GM12878 (cell line): ENCODE data around the gene LRCH3. TPM values are rescaled to one million over a fixed set of nuclear protein-coding genes. Genes with fewer than 3 reads are reported as not detected.

Experiments used
- ATAC-seq: fragments of 200-7000 bp; cut with Tn5 transposase; 3 replicates; pipeline ENCODE4 v1.9.1; 2020; ENCODE audit warnings: mild to moderate bottlenecking, moderate library complexity
- BruUV-seq: library from RNA; stranded (reverse); fragments of 400-500 nt; replicated peaks from 2 replicates; lab custom pipeline; 2021; lab: Mats Ljungman, UMichigan
- CTCF ChIA-PET: fragments of 300-600 bp; sonication (Branson Sonifier 250); formaldehyde crosslinking; extraction: SDS; loops from one replicate; lab custom pipeline; 2021; ENCODE audit warnings: inconsistent platforms; lab: Yijun Ruan, JAX
- POLR2A ChIA-PET: fragments of 350-600 bp; formaldehyde crosslinking; extraction: SDS; loops from one replicate; lab custom pipeline; 2021; ENCODE audit warnings: inconsistent platforms; lab: Charles Lee
- RAD21 ChIA-PET: fragments of 300-600 bp; sonication (Branson Sonifier 250); formaldehyde crosslinking; loops from one replicate; lab custom pipeline; 2023; ENCODE audit warnings: antibody characterized with exemption; ENCODE audit not compliant: unreplicated experiment; lab: Charles Lee
- SMC1A ChIA-PET: fragments of 300-600 bp; sonication (Branson Sonifier 250); formaldehyde crosslinking; loops from one replicate; lab custom pipeline; 2023; ENCODE audit not compliant: unreplicated experiment, uncharacterized antibody; lab: Charles Lee
- DNase-seq: peaks from one replicate; pipeline ENCODE4 v3.0.0-alpha.2; 2011; ENCODE audit warnings: low read depth, low spot score
- FAIRE-seq: peaks from 3 replicates; lab custom pipeline; 2011; peaks lifted over from hg19 to GRCh38; lab: Jason Lieb, UNC
- H2AFZ ChIP-seq: 2 replicates; pipeline ENCODE4 v1.6.0; 2011; ENCODE audit warnings: low read depth, low read length, control low read depth; ENCODE audit not compliant: control insufficient read depth
- H3K27ac ChIP-seq: 2 replicates; pipeline ENCODE4 v1.5.1; 2011; ENCODE audit warnings: control low read depth; ENCODE audit not compliant: control insufficient read depth, insufficient read depth
- H3K27me3 ChIP-seq, 2 experiments: replicated peaks in 1 of 2; 2 replicates each; pipeline versions ENCODE4 v1.6.0 to v1.6.1; 2011; ENCODE audit warnings: low read length in 1 of 2; ENCODE audit not compliant: control insufficient read depth in 2 of 2, insufficient read depth in 2 of 2
- H3K36me3 ChIP-seq, 2 experiments: 2 replicates each; pipeline ENCODE4 v1.5.1; 2011; ENCODE audit warnings: low read length in 1 of 2; ENCODE audit not compliant: control insufficient read depth in 2 of 2, insufficient read depth in 2 of 2
- H3K4me1 ChIP-seq: 2 replicates; pipeline ENCODE4 v1.6.1; 2011; ENCODE audit warnings: mild to moderate bottlenecking, low read length, moderate library complexity, mixed read lengths; ENCODE audit not compliant: control insufficient read depth, insufficient read depth
- H3K4me2 ChIP-seq: 2 replicates; pipeline ENCODE4 v1.6.0; 2011; ENCODE audit warnings: control low read depth; ENCODE audit not compliant: control insufficient read depth, insufficient read depth
- H3K4me3 ChIP-seq: fragments of 200-600 bp; sonication (generic); 2 replicates; pipeline ENCODE4 v1.5.1; 2016
- H3K79me2 ChIP-seq: 2 replicates; pipeline ENCODE4 v1.6.0; 2011; ENCODE audit warnings: low read length; ENCODE audit not compliant: control insufficient read depth, insufficient read depth
- H3K9ac ChIP-seq: 2 replicates; pipeline ENCODE4 v1.8.0; 2011; ENCODE audit warnings: low read length, control low read depth, mixed read lengths; ENCODE audit not compliant: control insufficient read depth, insufficient read depth
- H3K9me3 ChIP-seq: replicated peaks from 3 replicates; pipeline ENCODE4 v1.5.1; 2011; ENCODE audit warnings: mild to moderate bottlenecking, low read length; ENCODE audit not compliant: control insufficient read depth, insufficient read depth
- H4K20me1 ChIP-seq: 2 replicates; pipeline ENCODE4 v1.6.0; 2011; ENCODE audit not compliant: control insufficient read depth, insufficient read depth
- CBFB ChIP-seq: IDR thresholded peaks from 2 replicates; pipeline ENCODE4 v1.6.1; 2016; ENCODE audit warnings: antibody characterized with exemption, low read depth
- CHD2 ChIP-seq: IDR thresholded peaks from 2 replicates; pipeline ENCODE4 v1.6.1; 2011; ENCODE audit warnings: low read depth, low read length, improper control_type of control experiment, borderline replicate concordance
- EED ChIP-seq: sonication (generic); IDR thresholded peaks from 2 replicates; pipeline ENCODE4 v1.6.1; 2016; ENCODE audit warnings: antibody characterized with exemption, low read depth
- FOXM1 ChIP-seq: IDR thresholded peaks from 2 replicates; pipeline ENCODE4 v1.6.1; 2012; ENCODE audit warnings: low read depth, mild to moderate bottlenecking, inconsistent platforms, low read length, moderate library complexity
- HDGF ChIP-seq: fragments of 450-650 bp; IDR thresholded peaks from 2 replicates; pipeline ENCODE4 v1.6.1; 2016; ENCODE audit warnings: antibody characterized with exemption
- IKZF2 ChIP-seq, 2 experiments: fragments of 450-650 bp; IDR thresholded peaks; 2 replicates each; pipeline ENCODE4 v1.6.1; 2017; ENCODE audit warnings: mild to moderate bottlenecking in 2 of 2, moderate library complexity in 2 of 2
- JUNB ChIP-seq: IDR thresholded peaks from 2 replicates; pipeline ENCODE4 v1.6.1; 2016; ENCODE audit warnings: antibody characterized with exemption, mild to moderate bottlenecking
- NFYB ChIP-seq: IDR thresholded peaks from 2 replicates; pipeline ENCODE4 v1.6.1; 2011; ENCODE audit warnings: low read depth, mild to moderate bottlenecking, low read length, improper control_type of control experiment, moderate library complexity; ENCODE audit not compliant: insufficient read depth
- PAX8 ChIP-seq: fragments of 450-650 bp; IDR thresholded peaks from 2 replicates; pipeline ENCODE4 v1.6.1; 2017; ENCODE audit warnings: mild to moderate bottlenecking, moderate library complexity
- PML ChIP-seq: IDR thresholded peaks from 2 replicates; pipeline ENCODE4 v1.6.1; 2012; ENCODE audit warnings: low read length, inconsistent platforms
- RUNX3 ChIP-seq: IDR thresholded peaks from 2 replicates; pipeline ENCODE4 v1.6.1; 2012; ENCODE audit warnings: low read length, inconsistent platforms
- SRF ChIP-seq, 2 experiments: IDR thresholded peaks; 2 replicates each; pipeline ENCODE4 v1.6.1; 2011; ENCODE audit warnings: low read depth in 2 of 2, low read length in 2 of 2, mild to moderate bottlenecking in 1 of 2, moderate library complexity in 1 of 2
- ZNF207 ChIP-seq: fragments of 450-650 bp; IDR thresholded peaks from 2 replicates; pipeline ENCODE4 v1.6.1; 2014; ENCODE audit warnings: antibody characterized with exemption, mild to moderate bottlenecking, borderline replicate concordance
- WGBS: methylation state at CpG from one replicate; pipeline ENCODE4 v1.1.6; 2016; ENCODE audit warnings: low lambda C conversion rate; ENCODE audit not compliant: insufficient replicate concordance, insufficient coverage; ENCODE audit errors: missing lambda C conversion rate; 5-methylcytosine and 5-hydroxymethylcytosine counted together
- in situ Hi-C: fragments of 300-500 bp; cut with MboI; formaldehyde crosslinking; loops from 9 replicates; pipeline ENCODE4 v1.14.3; 2018; ENCODE audit warnings: mixed read lengths
- intact Hi-C: fragments of 100-400 bp; cut with micrococcal nuclease; formaldehyde crosslinking; loops from one replicate; pipeline ENCODE4 v1.14.2; 2022; ENCODE audit not compliant: unreplicated experiment
- polyA plus RNA-seq, 11 experiments: library from polyadenylated mRNA; depleted of rRNA in 4 of 11; unstranded in 6 of 11; stranded (reverse) in 5 of 11; fragments of >200 nt; fragmentation: Nextera tagmentation in 4 of 11; fragmentation: Illumina TruSeq in 1 of 11; extraction: Ambion mirVana in 4 of 11; extraction: Trizol in 1 of 11; gene quantifications; 1 replicate in 1 of 11; 2 replicates in 10 of 11; pipeline versions ENCODE4 v1.2.1 to v1.2.3, GENCODE V29; 2011 to 2016; ENCODE audit warnings: inconsistent platforms in 2 of 11, missing spikeins in 2 of 11, low read depth in 1 of 11
- total RNA-seq, 4 experiments: library from RNA; depleted of rRNA in 3 of 4; stranded (reverse); fragments of >200 nt in 3 of 4; fragmentation: Illumina TruSeq in 1 of 4; extraction: Trizol in 1 of 4; gene quantifications; 2 replicates each; pipeline versions ENCODE4 v1.2.1 to v1.2.3, GENCODE V29; 2013 to 2021
- TF ChIP-seq, protein P1 (sequence below): fragments of 450-650 bp; IDR thresholded peaks from 2 replicates; pipeline ENCODE4 v1.6.1; 2017; ENCODE audit warnings: mild to moderate bottlenecking, moderate library complexity
- TF ChIP-seq, protein P2 (sequence below): IDR thresholded peaks from 2 replicates; pipeline ENCODE4 v1.6.1; 2011; ENCODE audit warnings: low read depth, low read length, improper control_type of control experiment, borderline replicate concordance
- TF ChIP-seq, protein P3 (sequence below): IDR thresholded peaks from 2 replicates; pipeline ENCODE4 v1.6.1; 2011; ENCODE audit warnings: borderline replicate concordance, low read depth, mild to moderate bottlenecking, moderate library complexity, mixed read lengths, low read length; ENCODE audit not compliant: insufficient read depth; ENCODE audit errors: extremely low read length
- TF ChIP-seq, protein P4 (sequence below): fragments of 450-650 bp; IDR thresholded peaks from 2 replicates; pipeline ENCODE4 v1.6.1; 2016; ENCODE audit warnings: mild to moderate bottlenecking

The LRCH3 gene
- total and polyA plus RNA-seq, 10 of the 15 experiments (the other 5 are each of a cell fraction or from before 2014, with no cell fraction given), result 3.9 to 136 (median 40.6) TPM

DNA sequence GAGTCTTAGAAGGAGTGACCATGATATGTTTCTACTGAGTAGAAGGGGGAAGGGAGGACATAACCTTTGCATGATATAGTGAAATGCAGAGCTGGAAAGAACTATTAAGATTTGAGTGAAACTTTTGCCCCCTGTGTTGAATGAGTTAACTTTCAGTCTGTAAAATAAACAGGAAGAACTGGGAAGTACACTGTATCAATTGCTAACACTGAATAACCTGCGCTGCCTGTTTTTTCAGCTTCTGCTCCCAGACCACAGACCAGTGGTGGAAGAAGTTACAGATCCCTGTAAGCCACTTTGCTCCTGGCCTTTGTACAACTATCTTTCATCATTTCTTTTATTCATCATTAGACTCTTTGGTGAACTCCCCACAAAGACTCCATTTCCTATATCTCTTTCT lies 3.6 kb upstream of the LRCH3 start (continued):
- TF ChIP-seq, protein P1, sequence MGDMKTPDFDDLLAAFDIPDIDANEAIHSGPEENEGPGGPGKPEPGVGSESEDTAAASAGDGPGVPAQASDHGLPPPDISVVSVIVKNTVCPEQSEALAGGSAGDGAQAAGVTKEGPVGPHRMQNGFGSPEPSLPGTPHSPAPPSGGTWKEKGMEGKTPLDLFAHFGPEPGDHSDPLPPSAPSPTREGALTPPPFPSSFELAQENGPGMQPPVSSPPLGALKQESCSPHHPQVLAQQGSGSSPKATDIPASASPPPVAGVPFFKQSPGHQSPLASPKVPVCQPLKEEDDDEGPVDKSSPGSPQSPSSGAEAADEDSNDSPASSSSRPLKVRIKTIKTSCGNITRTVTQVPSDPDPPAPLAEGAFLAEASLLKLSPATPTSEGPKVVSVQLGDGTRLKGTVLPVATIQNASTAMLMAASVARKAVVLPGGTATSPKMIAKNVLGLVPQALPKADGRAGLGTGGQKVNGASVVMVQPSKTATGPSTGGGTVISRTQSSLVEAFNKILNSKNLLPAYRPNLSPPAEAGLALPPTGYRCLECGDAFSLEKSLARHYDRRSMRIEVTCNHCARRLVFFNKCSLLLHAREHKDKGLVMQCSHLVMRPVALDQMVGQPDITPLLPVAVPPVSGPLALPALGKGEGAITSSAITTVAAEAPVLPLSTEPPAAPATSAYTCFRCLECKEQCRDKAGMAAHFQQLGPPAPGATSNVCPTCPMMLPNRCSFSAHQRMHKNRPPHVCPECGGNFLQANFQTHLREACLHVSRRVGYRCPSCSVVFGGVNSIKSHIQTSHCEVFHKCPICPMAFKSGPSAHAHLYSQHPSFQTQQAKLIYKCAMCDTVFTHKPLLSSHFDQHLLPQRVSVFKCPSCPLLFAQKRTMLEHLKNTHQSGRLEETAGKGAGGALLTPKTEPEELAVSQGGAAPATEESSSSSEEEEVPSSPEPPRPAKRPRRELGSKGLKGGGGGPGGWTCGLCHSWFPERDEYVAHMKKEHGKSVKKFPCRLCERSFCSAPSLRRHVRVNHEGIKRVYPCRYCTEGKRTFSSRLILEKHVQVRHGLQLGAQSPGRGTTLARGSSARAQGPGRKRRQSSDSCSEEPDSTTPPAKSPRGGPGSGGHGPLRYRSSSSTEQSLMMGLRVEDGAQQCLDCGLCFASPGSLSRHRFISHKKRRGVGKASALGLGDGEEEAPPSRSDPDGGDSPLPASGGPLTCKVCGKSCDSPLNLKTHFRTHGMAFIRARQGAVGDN, result no peak
- no peak for TF ChIP-seq CBFB
- no peak for TF ChIP-seq SRF (IDR thresholded peaks at IDR 0.05; ENCODE audit: low read depth in 2 of 2, low read length in 2 of 2)
- TF ChIP-seq, protein P2, sequence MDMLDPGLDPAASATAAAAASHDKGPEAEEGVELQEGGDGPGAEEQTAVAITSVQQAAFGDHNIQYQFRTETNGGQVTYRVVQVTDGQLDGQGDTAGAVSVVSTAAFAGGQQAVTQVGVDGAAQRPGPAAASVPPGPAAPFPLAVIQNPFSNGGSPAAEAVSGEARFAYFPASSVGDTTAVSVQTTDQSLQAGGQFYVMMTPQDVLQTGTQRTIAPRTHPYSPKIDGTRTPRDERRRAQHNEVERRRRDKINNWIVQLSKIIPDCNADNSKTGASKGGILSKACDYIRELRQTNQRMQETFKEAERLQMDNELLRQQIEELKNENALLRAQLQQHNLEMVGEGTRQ, result no peak

DNA sequence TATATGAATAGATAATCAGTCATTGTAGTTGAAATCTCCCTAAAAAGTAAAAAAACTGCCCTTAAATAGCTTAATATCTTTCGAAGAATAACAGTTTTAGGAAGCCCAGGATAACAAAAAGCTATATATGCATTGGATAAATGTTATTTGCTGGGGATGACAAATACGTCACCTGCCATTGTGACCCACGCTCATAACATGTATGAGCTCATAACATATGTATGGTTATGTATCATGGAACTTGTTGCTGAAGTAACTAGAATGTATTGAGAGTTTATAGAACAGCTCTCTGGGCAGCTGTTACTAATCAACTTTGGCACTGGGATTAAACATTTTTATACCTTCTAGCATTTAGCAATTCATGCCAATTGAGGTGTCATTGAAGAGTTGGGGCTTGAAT lies 1.7 kb upstream of the LRCH3 start:
- ChIA-PET POLR2A (interaction anchor here (0.7 kb wide), 1 partner anchor 9 kb away, joined by 5 read pairs; no protein-coding TSS in a partner anchor), CTCF (interaction anchor here (0.6 to 2.2 kb wide), 9 partner anchors 9 to 53 kb away, joined by 3 to 6 read pairs (median 3); partner anchors contain the start of gene RUBCN), RAD21 (interaction anchor here (1.0 to 1.2 kb wide), 3 partner anchors 11 to 77 kb away, joined by 3 to 4 read pairs (median 3); no protein-coding TSS in a partner anchor), SMC1A (interaction anchor here (1.0 to 3.8 kb wide), 8 partner anchors 12 to 78 kb away, joined by 3 to 14 read pairs (median 6); no protein-coding TSS in a partner anchor)
- in situ Hi-C loops (no loop called here), intact Hi-C loops (no loop called here)
- Histone ChIP-seq H3K9me3 (no peaks in the 10 kb centered on the region), H3K36me3 (no peaks in the 10 kb centered on the region), H4K20me1 (no peaks in the 10 kb centered on the region), H3K4me3 (0 out of 2 replicates have a peak overlapping the region, but pooled peaks have one; percentile 79), H3K4me2 (no peak overlapping the region), H3K9ac (no peak overlapping the region), H3K27ac (no peak overlapping the region; the same call in 1 of the 2 replicates), H3K4me1 (peaks cover 19% of the 10 kb centered on the region), H3K27me3 (no peaks in the 10 kb centered on the region), H2AFZ (no peak overlapping the region), H3K79me2 (peaks cover 43% of the 10 kb centered on the region)
- TF ChIP-seq PAX8, result no peak
- no peak for TF ChIP-seq PML
- TF ChIP-seq ZNF207, result no peak
- TF ChIP-seq, protein P3, sequence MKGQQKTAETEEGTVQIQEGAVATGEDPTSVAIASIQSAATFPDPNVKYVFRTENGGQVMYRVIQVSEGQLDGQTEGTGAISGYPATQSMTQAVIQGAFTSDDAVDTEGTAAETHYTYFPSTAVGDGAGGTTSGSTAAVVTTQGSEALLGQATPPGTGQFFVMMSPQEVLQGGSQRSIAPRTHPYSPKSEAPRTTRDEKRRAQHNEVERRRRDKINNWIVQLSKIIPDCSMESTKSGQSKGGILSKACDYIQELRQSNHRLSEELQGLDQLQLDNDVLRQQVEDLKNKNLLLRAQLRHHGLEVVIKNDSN, result no peak
- no peak for TF ChIP-seq CHD2
- TF ChIP-seq EED, result no peak
- TF ChIP-seq NFYB, result no peak
- no peak for TF ChIP-seq FOXM1
- TF ChIP-seq IKZF2 (IDR thresholded peaks at IDR 0.05), result no peak
- no peak for TF ChIP-seq RUNX3
- TF ChIP-seq HDGF, result no peak
- TF ChIP-seq JUNB, result no peak
- TF ChIP-seq, protein P4, sequence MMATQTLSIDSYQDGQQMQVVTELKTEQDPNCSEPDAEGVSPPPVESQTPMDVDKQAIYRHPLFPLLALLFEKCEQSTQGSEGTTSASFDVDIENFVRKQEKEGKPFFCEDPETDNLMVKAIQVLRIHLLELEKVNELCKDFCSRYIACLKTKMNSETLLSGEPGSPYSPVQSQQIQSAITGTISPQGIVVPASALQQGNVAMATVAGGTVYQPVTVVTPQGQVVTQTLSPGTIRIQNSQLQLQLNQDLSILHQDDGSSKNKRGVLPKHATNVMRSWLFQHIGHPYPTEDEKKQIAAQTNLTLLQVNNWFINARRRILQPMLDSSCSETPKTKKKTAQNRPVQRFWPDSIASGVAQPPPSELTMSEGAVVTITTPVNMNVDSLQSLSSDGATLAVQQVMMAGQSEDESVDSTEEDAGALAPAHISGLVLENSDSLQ, result no peak
- 100% methylated on average over 3 of the region's 3 CpGs for WGBS
- no peak for DNase-seq
- no peak for ATAC-seq
- no peak for FAIRE-seq
- BruUV-seq, result no TSS peak
